CD4-positive, alpha-beta T cell treated with Interleukin-15 for 1 hour (primary cell): ENCODE measurements around the gene INO80.
"Not testable (repeated sequence)": the region's sequence is repeated elsewhere in the genome, so short reads cannot be mapped to it uniquely, and the experiment has no call there.

ENCODE experiments used
- DNase-seq: peaks from one replicate; pipeline ENCODE4 v3.0.0-alpha.2; 2020

INO80 gene

GRCh38 chr15:40960151-40960885 lies 155.8 kb downstream of the INO80 start:
- no peak for DNase-seq

GRCh38 chr15:40959331-40960141 lies 156.5 kb downstream of the INO80 start:
- DNase-seq, result no peak

GRCh38 chr15:40958723-40959122 lies 157.4 kb downstream of the INO80 start:
- DNase-seq, result no peak

GRCh38 chr15:40958146-40958545 lies 157.9 kb downstream of the INO80 start:
- DNase-seq, result no peak

GRCh38 chr15:40957581-40958051 lies 158.5 kb downstream of the INO80 start:
- DNase-seq, result no peak

GRCh38 chr15:40957041-40957555 lies 159.0 kb downstream of the INO80 start:
- DNase-seq, result no peak

- no peak for DNase-seq
These were observed 159.5 kb downstream of the INO80 start for GRCh38 chr15:40956541-40956982.

GRCh38 chr15:40955930-40956540 lies 160.0 kb downstream of the INO80 start:
- no peak for DNase-seq

GRCh38 chr15:40955141-40955903 lies 160.8 kb downstream of the INO80 start:
- DNase-seq, result no peak

- not testable (repeated sequence) for DNase-seq
These were observed 161.8 kb downstream of the INO80 start for GRCh38 chr15:40954158-40954848.

- DNase-seq, result no peak
These were observed 162.4 kb downstream of the INO80 start for GRCh38 chr15:40953713-40954074.

- peak; percentile 96 for DNase-seq
These were observed 163.0 kb downstream of the INO80 start, which contains the start of gene CHAC1 for GRCh38 chr15:40952901-40953712. Gene CHAC1 (plus strand): TSS chr15:40953471. CDS start chr15:40953584, 113 bp downstream.

- no peak for DNase-seq
These were observed 163.7 kb downstream of the INO80 start for GRCh38 chr15:40952301-40952900.

GRCh38 chr15:40951764-40952163 lies 164.3 kb downstream of the INO80 start:
- no peak for DNase-seq

GRCh38 chr15:40949756-40950207 lies 166.3 kb downstream of the INO80 start:
- DNase-seq, result no peak

- peak; percentile 0 for DNase-seq
These were observed 167.2 kb downstream of the INO80 start for GRCh38 chr15:40948706-40949473.

- no peak for DNase-seq
These were observed 171.4 kb downstream of the INO80 start for GRCh38 chr15:40944510-40945296.

- no peak for DNase-seq
These were observed 172.2 kb downstream of the INO80 start for GRCh38 chr15:40943764-40944365.
